BLaER1 treated with 17β-estradiol and CSF1 and Interleukin-3, amounts not matched to agents 10 nM and 100 nM (cell line): ENCODE results near the gene DCTN2.
A peak's percentile ranks its signal among the peaks of the same experiment; 100 is the strongest.

Experiments
- H3K27ac ChIP-seq, 11 experiments: shearing (Covaris generic); formaldehyde crosslinking; 2 replicates each; pipeline ENCODE4 v1.8.1; 2022
- H3K27me3 ChIP-seq, 11 experiments: shearing (Covaris generic); formaldehyde crosslinking; 2 replicates each; pipeline ENCODE4 v1.8.1; 2022
- H3K36me3 ChIP-seq, 11 experiments: shearing (Covaris generic); formaldehyde crosslinking; 2 replicates each; pipeline ENCODE4 v1.8.1; 2022
- H3K4me1 ChIP-seq, 10 experiments: shearing (Covaris generic); formaldehyde crosslinking; 2 replicates each; pipeline ENCODE4 v1.8.1; 2022
- H3K4me2 ChIP-seq, 11 experiments: shearing (Covaris generic); formaldehyde crosslinking; 2 replicates each; pipeline ENCODE4 v1.8.1; 2022
- H3K4me3 ChIP-seq, 10 experiments: shearing (Covaris generic); formaldehyde crosslinking; 2 replicates each; pipeline ENCODE4 v1.8.1; 2022
- H3K9ac ChIP-seq, 11 experiments: shearing (Covaris generic); formaldehyde crosslinking; 2 replicates each; pipeline ENCODE4 v1.8.1; 2022
- H3K9me3 ChIP-seq, 11 experiments: shearing (Covaris generic); formaldehyde crosslinking; replicated peaks in 1 of 11; 2 replicates each; pipeline ENCODE4 v1.8.1; 2022
- H4K20me1 ChIP-seq, 11 experiments: shearing (Covaris generic); formaldehyde crosslinking; 2 replicates each; pipeline ENCODE4 v1.8.1; 2022
- Cebpa-rat ChIP-seq, 11 experiments: shearing (Covaris generic); IDR thresholded peaks; 2 replicates each; pipeline ENCODE4 v1.8.1; 2022

The DCTN2 gene

GRCh38 chr12:57553343-57554202 lies 6.6 kb upstream of the DCTN2 start:
- TF ChIP-seq Cebpa-rat (IDR thresholded peaks at IDR 0.05), result no peak
- Histone ChIP-seq H3K36me3 (no peaks in the 10 kb centered on the region), H3K27me3 (peaks cover 31 to 44% (median 34%) of the 10 kb centered on the region in 11 experiments), H3K4me2 (peak overlapping the region; percentile 11 to 86 (median 62); a peak in 19 of 22 replicates), H3K4me1 (peaks cover 0 to 17% (median 15%) of the 10 kb centered on the region in 10 experiments; a peak in 16 of 20 replicates), H4K20me1 (no peaks in the 10 kb centered on the region; a peak in 1 of 22 replicates), H3K27ac (no peak overlapping the region), H3K4me3 (no peak overlapping the region), H3K9ac (peak overlapping the region in 3 of 11 experiments; percentile 26 to 40 (median 36); a peak in 3 of 22 replicates), H3K9me3 (no peaks in the 10 kb centered on the region)

- H3K36me3 ChIP-seq, result no peaks in the 10 kb centered on the region
- H3K4me3 ChIP-seq, result no peak overlapping the region
- peak overlapping the region; percentile 11 to 86 (median 62); a peak in 16 of 22 replicates for H3K4me2 ChIP-seq
- H4K20me1 ChIP-seq, result no peaks in the 10 kb centered on the region; a peak in 1 of 22 replicates
- H3K27me3 ChIP-seq, result peaks cover 38 to 51% (median 41%) of the 10 kb centered on the region in 11 experiments
- no peak for TF ChIP-seq Cebpa-rat (IDR thresholded peaks at IDR 0.05)
- H3K9ac ChIP-seq, result no peak overlapping the region
- peaks cover 0 to 17% (median 15%) of the 10 kb centered on the region in 10 experiments; a peak in 16 of 20 replicates for H3K4me1 ChIP-seq
- H3K27ac ChIP-seq, result no peak overlapping the region
- H3K9me3 ChIP-seq, result no peaks in the 10 kb centered on the region
Measured at GRCh38 chr12:57552835-57553313, 5.9 kb upstream of the DCTN2 start.

DNA sequence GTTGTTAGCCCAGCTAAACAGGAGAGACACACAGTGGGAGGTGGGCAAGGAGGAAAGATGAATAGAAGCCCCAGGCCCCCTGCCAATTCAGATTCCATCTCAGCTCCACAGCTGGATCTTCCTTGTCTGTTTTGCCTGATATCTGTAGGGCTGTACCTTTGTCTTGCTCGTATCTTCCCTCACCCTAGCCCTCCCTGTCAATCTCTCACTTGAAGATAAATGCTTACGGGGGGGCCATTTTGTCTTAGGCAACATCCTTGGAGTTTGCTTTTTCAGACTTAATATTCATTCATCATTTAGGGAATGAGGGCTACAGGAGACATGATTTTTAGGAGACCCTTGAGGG lies 5.3 kb upstream of the DCTN2 start:
- Histone ChIP-seq H3K27ac (no peak overlapping the region), H3K4me2 (peak overlapping the region in 1 of 11 experiments; percentile 73; a peak in 2 of 22 replicates), H3K4me3 (no peak overlapping the region), H3K27me3 (peaks cover 43 to 57% (median 47%) of the 10 kb centered on the region in 11 experiments), H3K4me1 (peaks cover 4 to 21% (median 17%) of the 10 kb centered on the region in 10 experiments; a peak in 18 of 20 replicates), H3K9me3 (no peaks in the 10 kb centered on the region), H3K36me3 (no peaks in the 10 kb centered on the region), H3K9ac (no peak overlapping the region), H4K20me1 (no peaks in the 10 kb centered on the region; a peak in 1 of 22 replicates)
- TF ChIP-seq Cebpa-rat (IDR thresholded peaks at IDR 0.05), result no peak

GRCh38 chr12:57551637-57552305 lies 4.8 kb upstream of the DCTN2 start:
- Histone ChIP-seq H3K36me3 (no peaks in the 10 kb centered on the region), H3K4me3 (no peak overlapping the region), H3K9me3 (no peaks in the 10 kb centered on the region), H3K9ac (no peak overlapping the region), H3K4me1 (peaks cover 4 to 22% (median 17%) of the 10 kb centered on the region in 10 experiments; a peak in 18 of 20 replicates), H3K27me3 (peaks cover 43 to 57% (median 47%) of the 10 kb centered on the region in 11 experiments), H3K4me2 (no peak overlapping the region), H3K27ac (no peak overlapping the region), H4K20me1 (no peaks in the 10 kb centered on the region; a peak in 1 of 22 replicates)
- TF ChIP-seq Cebpa-rat (IDR thresholded peaks at IDR 0.05), result no peak

DNA sequence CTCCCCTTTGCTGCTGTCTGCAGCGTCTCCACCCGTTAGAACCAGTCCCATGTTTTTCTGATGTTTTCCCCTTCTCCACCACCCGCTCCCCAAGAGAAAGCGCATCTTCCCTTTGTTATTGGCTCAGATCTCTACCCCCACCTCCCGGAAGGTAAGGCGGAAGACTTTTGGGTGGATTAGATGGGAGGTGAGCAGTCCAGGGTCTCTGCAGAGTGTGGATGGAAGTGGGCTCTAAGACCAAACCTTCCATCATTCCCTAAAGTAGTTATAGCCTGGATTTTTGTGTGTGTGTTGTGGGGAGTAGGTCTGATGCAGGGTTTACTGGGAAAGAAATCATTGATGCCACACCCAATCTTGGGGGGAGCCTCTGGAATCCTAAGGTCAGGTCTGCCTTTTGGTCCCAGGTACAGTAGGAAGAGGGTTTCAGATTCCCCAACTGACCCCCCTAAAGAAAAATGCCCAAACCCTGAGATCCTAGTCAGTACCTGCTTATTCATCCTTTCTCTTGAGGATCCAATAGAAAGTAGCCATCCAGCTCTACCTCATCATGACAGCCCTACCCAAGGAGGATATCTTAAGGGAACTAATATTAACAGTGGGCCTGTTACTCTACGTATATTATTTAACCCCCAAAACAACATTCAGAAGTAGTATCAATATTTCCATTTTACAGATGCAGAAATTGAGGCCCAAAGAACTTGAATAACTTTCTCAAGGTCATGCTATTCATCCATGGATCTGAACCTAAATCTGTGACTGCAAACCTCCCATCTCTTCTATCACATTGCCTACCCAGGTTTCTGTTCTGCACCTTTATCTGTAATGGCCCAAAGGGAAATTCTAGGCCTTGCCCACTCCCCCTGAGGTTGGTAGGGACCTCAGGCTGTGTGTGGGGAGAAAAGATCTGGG lies 3.9 kb upstream of the DCTN2 start:
- Histone ChIP-seq H3K9ac (no peak overlapping the region), H3K4me3 (no peak overlapping the region), H3K27ac (no peak overlapping the region), H3K4me2 (no peak overlapping the region), H3K27me3 (peaks cover 43 to 57% (median 47%) of the 10 kb centered on the region in 11 experiments), H3K36me3 (no peaks in the 10 kb centered on the region), H3K9me3 (no peaks in the 10 kb centered on the region), H4K20me1 (no peaks in the 10 kb centered on the region; a peak in 4 of 22 replicates), H3K4me1 (peaks cover 10 to 28% (median 24%) of the 10 kb centered on the region in 10 experiments)
- TF ChIP-seq Cebpa-rat (IDR thresholded peaks at IDR 0.05), result no peak

DNA sequence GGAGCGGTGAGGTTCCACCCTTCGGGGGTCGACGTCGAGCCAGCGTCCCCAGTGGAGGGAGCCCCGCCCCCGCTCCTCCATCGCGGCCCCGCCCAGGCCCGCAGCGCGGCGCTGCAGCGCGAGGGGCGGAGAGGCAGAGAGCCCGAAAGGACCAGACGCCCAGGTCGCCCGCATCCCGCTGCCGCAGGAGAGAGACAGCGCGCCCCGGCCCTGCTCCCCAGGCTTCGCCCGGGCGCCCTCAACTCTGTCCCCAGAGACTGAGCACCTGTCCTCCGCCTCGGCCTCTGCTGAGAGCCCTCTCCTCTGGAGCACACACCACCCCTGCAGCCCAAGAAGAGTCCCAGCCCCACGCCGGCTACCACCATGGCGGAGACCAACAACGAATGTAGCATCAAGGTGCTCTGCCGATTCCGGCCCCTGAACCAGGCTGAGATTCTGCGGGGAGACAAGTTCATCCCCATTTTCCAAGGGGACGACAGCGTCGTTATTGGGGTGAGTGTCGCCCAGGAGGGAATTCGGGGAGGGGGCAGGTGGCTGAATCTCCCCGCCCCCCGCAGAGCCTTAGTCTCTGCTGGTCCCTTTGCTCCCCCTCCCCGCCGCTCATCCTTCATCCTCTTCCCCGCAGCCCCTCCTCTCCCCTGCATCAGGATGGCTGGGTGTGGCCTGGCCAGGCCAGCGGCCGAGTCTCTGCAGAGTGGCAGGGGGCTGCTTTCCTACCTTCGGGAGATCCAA lies 3.1 kb upstream of the DCTN2 start, which contains the start of gene KIF5A:
Gene KIF5A (plus strand): TSS at position 136 of the 732 bp plus-strand sequence. CDS start 228 bp downstream, at position 364.
- TF ChIP-seq Cebpa-rat (IDR thresholded peaks at IDR 0.05), result no peak
- Histone ChIP-seq H3K9ac (no peak within 1 kb of the TSS), H3K4me3 (no peak within 1 kb of the TSS), H3K27me3 (peaks cover 43 to 57% (median 47%) of the 10 kb centered on the region in 11 experiments), H3K4me1 (peaks cover 18 to 36% (median 32%) of the 10 kb centered on the region in 10 experiments), H3K9me3 (no peaks in the 10 kb centered on the region), H3K27ac (no peak within 1 kb of the TSS), H3K36me3 (peaks cover 0 to 7% (median 0%) of the 10 kb centered on the region in 11 experiments; a peak in 3 of 22 replicates), H3K4me2 (no peak within 1 kb of the TSS; a peak in 1 of 22 replicates), H4K20me1 (peaks cover 0 to 7% (median 0%) of the 10 kb centered on the region in 11 experiments; a peak in 5 of 22 replicates)

GRCh38 chr12:57549203-57549908 lies 2.4 kb upstream of the DCTN2 start:
- no peak for TF ChIP-seq Cebpa-rat (IDR thresholded peaks at IDR 0.05)
- Histone ChIP-seq H3K4me1 (peaks cover 25 to 43% (median 39%) of the 10 kb centered on the region in 10 experiments), H3K27me3 (peaks cover 43 to 57% (median 47%) of the 10 kb centered on the region in 11 experiments), H3K4me3 (no peak overlapping the region), H3K4me2 (no peak overlapping the region), H4K20me1 (peaks cover 0 to 12% (median 0%) of the 10 kb centered on the region in 11 experiments; a peak in 6 of 22 replicates), H3K9ac (no peak overlapping the region), H3K27ac (no peak overlapping the region), H3K36me3 (peaks cover 0 to 12% (median 0%) of the 10 kb centered on the region in 11 experiments; a peak in 4 of 22 replicates), H3K9me3 (no peaks in the 10 kb centered on the region)
